ENCODE results near the gene ASTN2.

DNA sequence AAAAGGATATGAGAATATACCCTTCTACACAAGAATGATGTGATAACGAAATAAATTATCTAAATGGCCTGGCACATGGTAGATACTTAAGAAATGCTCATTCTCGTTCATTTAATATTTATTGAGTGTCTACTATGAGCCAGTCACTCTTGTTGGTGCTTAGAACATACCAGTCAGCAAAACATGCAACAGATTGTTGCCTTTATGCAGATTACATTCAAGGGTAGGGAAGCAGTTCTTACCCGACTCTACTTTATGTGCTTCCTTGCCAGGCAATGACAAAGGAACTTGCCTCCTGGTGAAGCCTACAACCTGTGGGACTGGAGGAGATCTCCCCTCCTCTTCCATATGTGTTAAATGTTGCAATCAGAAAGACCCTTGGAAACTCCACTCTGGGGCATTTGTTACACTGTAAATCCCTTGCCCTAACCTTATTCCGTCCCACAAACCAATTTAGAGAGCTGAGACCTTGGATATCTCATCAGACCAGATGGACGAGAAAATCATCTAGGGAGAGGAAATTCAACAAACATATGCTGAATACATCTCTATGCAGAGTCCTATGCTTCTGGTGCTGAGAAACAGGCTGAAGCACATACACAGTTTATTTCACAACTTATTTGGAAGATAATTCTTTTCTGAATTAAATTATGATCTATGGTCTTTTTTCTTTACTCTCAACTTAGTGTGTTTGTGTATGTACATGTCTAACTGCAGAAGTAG, 855.9 kb downstream of the ASTN2 start:
- TF ChIP-seq, protein P1, sequence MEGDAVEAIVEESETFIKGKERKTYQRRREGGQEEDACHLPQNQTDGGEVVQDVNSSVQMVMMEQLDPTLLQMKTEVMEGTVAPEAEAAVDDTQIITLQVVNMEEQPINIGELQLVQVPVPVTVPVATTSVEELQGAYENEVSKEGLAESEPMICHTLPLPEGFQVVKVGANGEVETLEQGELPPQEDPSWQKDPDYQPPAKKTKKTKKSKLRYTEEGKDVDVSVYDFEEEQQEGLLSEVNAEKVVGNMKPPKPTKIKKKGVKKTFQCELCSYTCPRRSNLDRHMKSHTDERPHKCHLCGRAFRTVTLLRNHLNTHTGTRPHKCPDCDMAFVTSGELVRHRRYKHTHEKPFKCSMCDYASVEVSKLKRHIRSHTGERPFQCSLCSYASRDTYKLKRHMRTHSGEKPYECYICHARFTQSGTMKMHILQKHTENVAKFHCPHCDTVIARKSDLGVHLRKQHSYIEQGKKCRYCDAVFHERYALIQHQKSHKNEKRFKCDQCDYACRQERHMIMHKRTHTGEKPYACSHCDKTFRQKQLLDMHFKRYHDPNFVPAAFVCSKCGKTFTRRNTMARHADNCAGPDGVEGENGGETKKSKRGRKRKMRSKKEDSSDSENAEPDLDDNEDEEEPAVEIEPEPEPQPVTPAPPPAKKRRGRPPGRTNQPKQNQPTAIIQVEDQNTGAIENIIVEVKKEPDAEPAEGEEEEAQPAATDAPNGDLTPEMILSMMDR (IDR thresholded peaks at IDR 0.05), result no peak
- TF ChIP-seq JUN (IDR thresholded peaks at IDR 0.05), result no peak
- no peak for TF ChIP-seq EP300 (IDR thresholded peaks at IDR 0.05)
- TF ChIP-seq, protein P2, sequence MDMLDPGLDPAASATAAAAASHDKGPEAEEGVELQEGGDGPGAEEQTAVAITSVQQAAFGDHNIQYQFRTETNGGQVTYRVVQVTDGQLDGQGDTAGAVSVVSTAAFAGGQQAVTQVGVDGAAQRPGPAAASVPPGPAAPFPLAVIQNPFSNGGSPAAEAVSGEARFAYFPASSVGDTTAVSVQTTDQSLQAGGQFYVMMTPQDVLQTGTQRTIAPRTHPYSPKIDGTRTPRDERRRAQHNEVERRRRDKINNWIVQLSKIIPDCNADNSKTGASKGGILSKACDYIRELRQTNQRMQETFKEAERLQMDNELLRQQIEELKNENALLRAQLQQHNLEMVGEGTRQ (IDR thresholded peaks at IDR 0.05), result no peak
